Panc1 (cell line): ENCODE measurements around the gene HNRNPU.

Source experiments
- CTCF ChIP-seq: fragments of 450-650 bp; IDR thresholded peaks from 2 replicates; pipeline ENCODE4 v1.5.1; 2017; ENCODE audit warnings: mild to moderate bottlenecking
- POLR2AphosphoS5 ChIP-seq: IDR thresholded peaks from 2 replicates; pipeline ENCODE4 v1.6.1; 2012; ENCODE audit warnings: mild to moderate bottlenecking, low read depth, low read length, moderate library complexity
- REST ChIP-seq, 2 experiments: IDR thresholded peaks; 2 replicates each; pipeline ENCODE4 v1.6.1; 2011 to 2012; ENCODE audit warnings: low read depth in 2 of 2, control low read depth in 1 of 2, low read length in 1 of 2, mild to moderate bottlenecking in 1 of 2, moderate library complexity in 1 of 2; ENCODE audit not compliant: insufficient read depth in 1 of 2
- SIN3A ChIP-seq: IDR thresholded peaks from 2 replicates; pipeline ENCODE4 v1.6.1; 2012; ENCODE audit warnings: low read depth, mild to moderate bottlenecking, low read length, moderate library complexity, borderline replicate concordance; ENCODE audit not compliant: insufficient read depth

- no peak for TF ChIP-seq CTCF
- TF ChIP-seq POLR2AphosphoS5, result peak; percentile 86
- TF ChIP-seq SIN3A, result peak; percentile 72; the same call in 1 of the 2 replicates
- TF ChIP-seq REST (IDR thresholded peaks at IDR 0.05; ENCODE audit: insufficient read depth in 1 of 2, low read depth in 2 of 2, low read length in 1 of 2), result no peak
Observed at GRCh38 chr1:244835276-244836134, 28.8 kb downstream of the HNRNPU start, which contains the start of gene COX20.
